RWPE2 (cell line): ENCODE data around the gene GRM2.

ENCODE experiments used
- ATAC-seq: fragments of 200-7000 bp; cut with Tn5 transposase; 3 replicates; pipeline ENCODE4 v1.9.1; 2021; ENCODE audit warnings: low read depth
- DNase-seq: peaks from one replicate; pipeline ENCODE4 v3.0.0-alpha.2; 2020; ENCODE audit warnings: low spot score
- H3K27ac ChIP-seq: fragments of 450-650 bp; 2 replicates; pipeline ENCODE4 v1.5.1; 2017; ENCODE audit warnings: mild to moderate bottlenecking; ENCODE audit not compliant: poor library complexity, severe bottlenecking
- H3K27me3 ChIP-seq: fragments of 250-450 bp; sonication (Bioruptor Pico); 2 replicates; pipeline ENCODE4 v1.5.1; 2021; ENCODE audit warnings: mild to moderate bottlenecking, moderate library complexity; ENCODE audit not compliant: insufficient read depth, poor library complexity, severe bottlenecking
- H3K36me3 ChIP-seq: fragments of 250-450 bp; sonication (Bioruptor Pico); 2 replicates; pipeline ENCODE4 v1.5.1; 2020; ENCODE audit warnings: low read depth, mild to moderate bottlenecking, moderate library complexity
- H3K4me1 ChIP-seq: fragments of 250-450 bp; sonication (Bioruptor Pico); 2 replicates; pipeline ENCODE4 v1.5.1; 2021; ENCODE audit warnings: mild to moderate bottlenecking, moderate library complexity; ENCODE audit not compliant: insufficient read depth, poor library complexity, severe bottlenecking
- H3K4me3 ChIP-seq: fragments of 250-450 bp; sonication (Bioruptor Pico); 2 replicates; pipeline ENCODE4 v1.5.1; 2021; ENCODE audit warnings: mild to moderate bottlenecking, moderate library complexity; ENCODE audit not compliant: severe bottlenecking
- H3K9me3 ChIP-seq: fragments of 250-450 bp; sonication (Bioruptor Pico); 2 replicates; pipeline ENCODE4 v1.5.1; 2021; ENCODE audit warnings: mild to moderate bottlenecking, moderate library complexity; ENCODE audit not compliant: severe bottlenecking
- CTCF ChIP-seq: fragments of 450-650 bp; IDR thresholded peaks from one replicate; pipeline ENCODE4 v1.5.1; 2017; ENCODE audit warnings: mild to moderate bottlenecking, moderate library complexity; ENCODE audit not compliant: poor library complexity, severe bottlenecking

Gene GRM2

DNA sequence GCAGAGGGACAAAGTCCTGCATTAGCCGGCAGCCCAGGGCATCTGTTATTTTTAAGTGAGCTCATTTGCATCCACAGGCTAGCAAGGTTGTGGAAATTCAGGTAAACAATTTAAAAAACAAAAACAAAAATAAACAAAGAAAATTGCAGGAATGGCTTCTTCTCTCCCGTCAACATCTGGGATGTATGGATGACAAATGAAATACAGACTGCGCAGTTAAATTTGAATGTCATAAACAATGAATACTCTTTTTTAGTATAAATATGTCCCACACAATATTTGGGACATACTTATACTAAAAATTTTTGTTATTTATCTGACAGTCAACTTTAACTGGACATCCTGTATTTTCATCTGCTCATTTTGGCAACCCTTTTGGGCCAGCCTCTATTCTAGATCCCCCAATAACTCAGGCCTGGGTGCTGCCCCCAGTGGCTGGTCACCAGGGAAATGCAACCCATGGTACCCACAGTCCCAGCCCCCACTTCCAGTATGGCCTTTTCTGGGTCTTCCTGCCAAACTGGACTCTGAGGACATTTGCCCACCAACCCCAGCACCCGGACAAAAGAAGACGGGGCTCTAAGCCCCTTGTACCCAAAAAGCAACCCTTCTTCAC is 12.7 kb downstream of the GRM2 start:
- no peaks in the 10 kb centered on the region for H3K36me3 ChIP-seq
- ATAC-seq (no peak), DNase-seq (no peak)
- no peaks in the 10 kb centered on the region for H3K27me3 ChIP-seq
- H3K27ac ChIP-seq = no peak overlapping the region
- no peak overlapping the region for H3K4me3 ChIP-seq
- peak; percentile 44 for TF ChIP-seq CTCF
- H3K9me3 ChIP-seq = no peaks in the 10 kb centered on the region
- no peaks in the 10 kb centered on the region for H3K4me1 ChIP-seq

DNA sequence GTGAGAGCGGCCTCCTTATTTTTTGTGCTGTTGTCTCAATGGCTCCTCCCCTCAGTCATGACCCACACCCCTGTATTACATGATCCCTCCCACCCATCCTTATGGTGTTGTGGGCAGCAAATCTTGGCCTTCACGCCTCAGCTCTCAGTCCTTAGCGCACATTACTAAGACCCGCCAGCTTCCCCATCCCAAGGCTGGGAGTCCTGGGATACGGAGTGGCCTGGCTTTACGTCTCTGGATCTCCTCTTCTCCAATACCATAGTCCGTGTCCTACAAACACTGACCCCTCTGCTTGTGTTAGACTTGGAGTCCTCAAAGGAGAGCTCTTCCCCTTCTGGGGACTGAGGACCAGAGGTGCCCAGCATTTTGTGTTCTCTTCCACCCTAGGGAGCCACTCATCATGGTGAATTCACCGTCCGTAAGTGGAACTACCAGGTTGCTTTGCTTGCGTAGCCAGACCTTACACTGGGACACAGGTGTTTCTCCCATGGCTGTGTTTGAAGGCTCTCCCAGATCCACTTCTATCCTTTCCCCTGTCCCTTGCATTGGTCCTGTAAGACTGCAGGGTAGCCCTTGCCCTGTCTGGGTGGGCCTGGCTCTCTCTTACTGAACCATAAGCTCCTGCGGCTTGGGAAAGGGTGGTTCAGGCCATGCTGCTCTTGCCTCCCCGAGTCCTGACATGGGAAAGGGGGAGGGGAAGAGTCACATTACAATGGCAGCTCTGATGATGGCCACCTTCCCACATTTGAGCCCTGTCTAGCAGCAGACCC is 13.6 kb downstream of the GRM2 start:
- H3K27ac ChIP-seq = no peak overlapping the region
- ATAC-seq = no peak
- H3K9me3 ChIP-seq = no peaks in the 10 kb centered on the region
- no peak for TF ChIP-seq CTCF
- no peak overlapping the region for H3K4me3 ChIP-seq
- H3K4me1 ChIP-seq = no peaks in the 10 kb centered on the region
- no peaks in the 10 kb centered on the region for H3K27me3 ChIP-seq
- DNase-seq = no peak
- H3K36me3 ChIP-seq = no peaks in the 10 kb centered on the region

DNA sequence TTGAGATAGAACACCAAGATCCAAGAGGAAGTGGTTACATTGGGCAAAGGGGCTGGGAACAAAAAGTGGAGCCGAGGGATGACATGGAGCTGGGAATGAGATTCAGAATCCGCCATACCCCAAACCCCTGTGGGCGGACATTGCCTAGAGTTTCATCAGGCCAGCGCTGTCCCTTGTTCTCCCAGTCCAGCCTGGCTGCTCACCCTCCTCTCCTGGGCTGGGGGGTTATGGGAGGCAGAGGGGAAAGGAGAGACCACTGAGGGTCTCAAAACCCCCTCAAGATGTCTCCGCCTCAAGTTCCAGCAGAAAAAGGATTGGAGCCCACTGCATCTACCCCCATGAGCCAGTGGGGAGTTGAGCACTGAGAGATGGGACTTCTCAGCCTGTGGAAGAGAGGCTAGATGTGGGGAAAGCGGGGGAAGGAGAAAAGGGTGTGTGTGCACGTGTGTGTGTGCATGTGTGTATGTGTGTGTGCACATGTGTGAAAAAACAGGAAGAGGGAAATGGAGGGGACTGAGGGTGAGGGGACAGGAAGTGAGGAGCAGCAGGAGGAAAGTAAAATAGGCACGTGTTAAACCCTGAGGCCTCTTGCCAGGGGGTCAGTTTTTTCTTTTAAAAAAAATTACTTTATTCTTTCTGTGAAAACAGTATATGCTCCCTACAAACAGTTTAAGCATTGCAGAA is 14.3 kb downstream of the GRM2 start:
- no peaks in the 10 kb centered on the region for H3K4me1 ChIP-seq

GRCh38 chr3:51722362-51722761 is 15.5 kb downstream of the GRM2 start:
- no peak overlapping the region for H3K4me3 ChIP-seq
- ATAC-seq = no peak
- no peak for DNase-seq
- TF ChIP-seq CTCF = no peak
- no peak overlapping the region for H3K27ac ChIP-seq
- no peaks in the 10 kb centered on the region for H3K36me3 ChIP-seq
- no peaks in the 10 kb centered on the region for H3K4me1 ChIP-seq
- H3K27me3 ChIP-seq = no peaks in the 10 kb centered on the region
- no peaks in the 10 kb centered on the region for H3K9me3 ChIP-seq

More for the DNA sequence above, 14.3 kb downstream of the GRM2 start:
- TF ChIP-seq CTCF = no peak
- H3K36me3 ChIP-seq = no peaks in the 10 kb centered on the region
- H3K27ac ChIP-seq = no peak overlapping the region
- H3K4me3 ChIP-seq = no peak overlapping the region
- ATAC-seq = no peak
- no peaks in the 10 kb centered on the region for H3K27me3 ChIP-seq
- DNase-seq = no peak
- H3K9me3 ChIP-seq = no peaks in the 10 kb centered on the region
